Hepatic stellate cell (primary cell): ENCODE data around the gene CCDC92.

ENCODE experiments used
- DNase-seq: peaks from one replicate; pipeline ENCODE4 v3.0.0; 2011; ENCODE audit warnings: low spot score

CCDC92 gene

GRCh38 chr12:123910057-123910456 lies 62.6 kb downstream of the CCDC92 start:
- DNase-seq, result no peak

- no peak for DNase-seq
Measured at GRCh38 chr12:123908884-123909725, 63.5 kb downstream of the CCDC92 start.

- peak; percentile 35 for DNase-seq
Measured at GRCh38 chr12:123907726-123908476, 64.7 kb downstream of the CCDC92 start.

- DNase-seq, result no peak
Measured at GRCh38 chr12:123906711-123907420, 65.8 kb downstream of the CCDC92 start.

GRCh38 chr12:123905319-123905925 lies 67.2 kb downstream of the CCDC92 start:
- peak; percentile 71 for DNase-seq

- DNase-seq, result no peak
Measured at GRCh38 chr12:123903301-123904065, 69.1 kb downstream of the CCDC92 start.

GRCh38 chr12:123902821-123903220 lies 69.8 kb downstream of the CCDC92 start:
- no peak for DNase-seq

- DNase-seq, result no peak
Measured at GRCh38 chr12:123900871-123901376, 71.7 kb downstream of the CCDC92 start.

GRCh38 chr12:123899368-123899767 lies 73.3 kb downstream of the CCDC92 start:
- no peak for DNase-seq

- DNase-seq, result no peak
Measured at GRCh38 chr12:123898673-123899072, 74.0 kb downstream of the CCDC92 start.

- DNase-seq, result no peak
Measured at GRCh38 chr12:123897221-123897620, 75.4 kb downstream of the CCDC92 start.

- no peak for DNase-seq
Measured at GRCh38 chr12:123896767-123897166, 75.9 kb downstream of the CCDC92 start.

- no peak for DNase-seq
Measured at GRCh38 chr12:123895451-123895850, 77.2 kb downstream of the CCDC92 start.

GRCh38 chr12:123894823-123895345 lies 77.7 kb downstream of the CCDC92 start:
- DNase-seq, result no peak

GRCh38 chr12:123893276-123893675 lies 79.4 kb downstream of the CCDC92 start:
- DNase-seq, result no peak

GRCh38 chr12:123892853-123893252 lies 79.8 kb downstream of the CCDC92 start:
- no peak for DNase-seq

- DNase-seq, result no peak
Measured at GRCh38 chr12:123892180-123892559, 80.5 kb downstream of the CCDC92 start.

GRCh38 chr12:123891516-123892179 lies 81.0 kb downstream of the CCDC92 start:
- no peak for DNase-seq

GRCh38 chr12:123891011-123891410 lies 81.6 kb downstream of the CCDC92 start:
- no peak for DNase-seq

GRCh38 chr12:123890536-123890902 lies 82.1 kb downstream of the CCDC92 start:
- DNase-seq, result no peak
